Colonic mucosa (tissue), 4 donors: ENCODE measurements around the gene TIMELESS. TPM values are rescaled to one million over a fixed set of nuclear protein-coding genes. Genes with fewer than 3 reads are reported as not detected.

ENCODE experiments used
- DNase-seq: peaks from one replicate; pipeline ENCODE4 v3.0.0-alpha.2; 2020
- H3K27ac ChIP-seq: fragments of 200-600 bp; one replicate; pipeline ENCODE4 v1.8.0; 2021
- H3K27me3 ChIP-seq: fragments of 200-600 bp; one replicate; pipeline ENCODE4 v1.8.0; 2021
- H3K36me3 ChIP-seq: fragments of 200-600 bp; one replicate; pipeline ENCODE4 v1.8.0; 2021
- H3K4me1 ChIP-seq: fragments of 200-600 bp; one replicate; pipeline ENCODE4 v1.8.0; 2021; ENCODE audit warnings: mild to moderate bottlenecking
- H3K4me3 ChIP-seq: fragments of 200-600 bp; one replicate; pipeline ENCODE4 v1.8.0; 2021
- H3K9ac ChIP-seq, 2 donors: one replicate each; pipeline ENCODE4 v1.7.0; 2013; ENCODE audit warnings: control low read depth in 2 of 2, low read depth in 2 of 2, low read length in 2 of 2
- H3K9me3 ChIP-seq: fragments of 200-600 bp; one replicate; pipeline ENCODE4 v1.8.0; 2021
- intact Hi-C: fragments of 100-400 bp; cut with DNase I; formaldehyde crosslinking; loops from one replicate; pipeline ENCODE4 v1.14.1; 2022
- total RNA-seq, 2 donors: library from RNA; stranded (reverse); fragmentation: NEBNext Ultra II Directional in 1 of 2; extraction: Animal tissue kit (Norgen Biotek cat#: 25700) in 1 of 2; gene quantifications; one replicate each; pipeline ENCODE4 v1.2.1, GENCODE V29; 2021
- TF ChIP-seq, protein P1 (sequence below): fragments of 200-600 bp; IDR thresholded peaks from one replicate; pipeline ENCODE4 v1.8.0; 2022; ENCODE audit warnings: antibody characterized with exemption, mild to moderate bottlenecking
- donor health status: healthy.
- donor health status: DM: no; HTN: no; CAD: no.
- donor health status: DM: no; HTN: no; CAD: no.

TIMELESS gene
- total RNA-seq, 2 donors from 2014 or later, result 9.1 to 36.4 TPM

DNA sequence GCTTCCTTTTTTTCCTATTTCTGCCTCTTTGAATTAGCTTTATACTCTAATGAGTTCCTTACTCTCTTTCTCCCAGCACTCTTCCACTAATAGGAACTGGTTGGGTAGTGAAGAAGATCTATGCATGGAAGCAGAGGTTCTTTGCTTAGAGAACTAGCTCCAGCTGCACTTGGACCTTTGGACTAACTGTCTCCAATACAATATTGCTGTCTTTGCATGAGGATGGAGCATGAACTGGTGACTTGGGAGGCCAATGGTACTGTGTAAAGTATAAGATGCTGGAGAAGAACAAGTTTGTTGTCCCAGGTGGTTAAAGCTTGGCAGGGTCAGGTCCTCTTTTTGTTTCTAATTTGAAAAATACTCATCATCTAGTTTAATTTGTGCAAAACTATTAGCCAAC is 41.1 kb upstream of the TIMELESS start:
- TF ChIP-seq, protein P1, sequence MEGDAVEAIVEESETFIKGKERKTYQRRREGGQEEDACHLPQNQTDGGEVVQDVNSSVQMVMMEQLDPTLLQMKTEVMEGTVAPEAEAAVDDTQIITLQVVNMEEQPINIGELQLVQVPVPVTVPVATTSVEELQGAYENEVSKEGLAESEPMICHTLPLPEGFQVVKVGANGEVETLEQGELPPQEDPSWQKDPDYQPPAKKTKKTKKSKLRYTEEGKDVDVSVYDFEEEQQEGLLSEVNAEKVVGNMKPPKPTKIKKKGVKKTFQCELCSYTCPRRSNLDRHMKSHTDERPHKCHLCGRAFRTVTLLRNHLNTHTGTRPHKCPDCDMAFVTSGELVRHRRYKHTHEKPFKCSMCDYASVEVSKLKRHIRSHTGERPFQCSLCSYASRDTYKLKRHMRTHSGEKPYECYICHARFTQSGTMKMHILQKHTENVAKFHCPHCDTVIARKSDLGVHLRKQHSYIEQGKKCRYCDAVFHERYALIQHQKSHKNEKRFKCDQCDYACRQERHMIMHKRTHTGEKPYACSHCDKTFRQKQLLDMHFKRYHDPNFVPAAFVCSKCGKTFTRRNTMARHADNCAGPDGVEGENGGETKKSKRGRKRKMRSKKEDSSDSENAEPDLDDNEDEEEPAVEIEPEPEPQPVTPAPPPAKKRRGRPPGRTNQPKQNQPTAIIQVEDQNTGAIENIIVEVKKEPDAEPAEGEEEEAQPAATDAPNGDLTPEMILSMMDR, result no peak
- Histone ChIP-seq H3K36me3 (no peaks in the 10 kb centered on the region), H3K4me3 (no peak overlapping the region), H3K27ac (no peak overlapping the region), H3K4me1 (peaks cover 9% of the 10 kb centered on the region), H3K27me3 (peaks cover 5% of the 10 kb centered on the region), H3K9ac (no peak overlapping the region), H3K9me3 (no peaks in the 10 kb centered on the region)
- intact Hi-C loops, result no loop called here
- no peak for DNase-seq

DNA sequence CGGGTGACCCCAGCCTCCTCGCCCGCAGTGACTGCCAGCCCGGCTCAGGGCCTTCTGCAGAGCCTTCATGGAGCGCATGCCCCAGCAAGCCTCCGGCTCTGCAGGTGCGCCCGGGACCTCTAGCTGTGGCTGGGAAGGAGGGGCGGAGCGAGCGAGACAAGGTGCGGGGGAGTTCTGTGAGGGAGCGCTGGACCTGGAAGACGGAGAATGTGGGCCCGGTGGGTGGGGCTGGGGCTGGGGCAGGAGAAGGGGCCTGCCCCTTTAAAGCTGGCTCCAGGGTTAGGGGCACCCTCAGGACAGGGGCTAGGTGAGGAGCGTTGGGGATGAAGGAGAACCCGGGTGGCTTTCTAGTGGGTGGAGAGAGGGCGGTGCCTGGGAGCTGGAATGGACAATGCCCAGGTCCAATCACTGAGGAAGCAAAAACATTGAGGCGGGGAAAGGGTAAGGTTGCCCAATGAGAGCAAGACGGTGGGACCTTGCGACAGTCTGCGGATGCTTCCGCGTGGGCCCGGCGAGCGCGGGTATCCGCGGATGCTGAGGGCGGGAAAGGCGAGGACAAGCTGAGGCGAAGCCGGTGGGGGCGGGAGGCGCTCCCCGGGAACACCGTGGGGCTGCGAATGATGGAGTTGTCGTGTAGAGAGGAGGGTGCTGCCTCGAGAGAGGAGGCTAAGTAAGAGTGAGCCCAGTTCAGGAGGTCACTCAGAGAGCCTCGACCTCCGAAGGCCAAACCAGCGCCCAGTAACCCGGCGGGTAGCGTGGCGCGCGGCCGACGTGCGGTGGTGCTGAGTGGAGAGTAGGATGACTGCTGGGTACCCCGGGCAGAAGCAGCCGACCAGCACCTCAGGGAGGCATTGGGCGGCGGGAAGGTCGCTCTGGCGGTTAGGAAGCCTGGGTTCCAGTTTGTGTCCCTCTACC is 39.1 kb upstream of the TIMELESS start, which contains the start of gene GLS2:
GLS2 (minus strand) TSS at position 121 of the 915 bp plus-strand sequence; CDS start at position 78, 43 bp downstream.
- intact Hi-C loops, result no loop called here
- Histone ChIP-seq H3K4me1 (peaks cover 9% of the 10 kb centered on the region), H3K9ac (peak within 1 kb of the TSS; percentile 27 to 56), H3K9me3 (no peaks in the 10 kb centered on the region), H3K4me3 (peak within 1 kb of the TSS; percentile 69), H3K27ac (no peak within 1 kb of the TSS), H3K36me3 (no peaks in the 10 kb centered on the region), H3K27me3 (peaks cover 5% of the 10 kb centered on the region)
- TF ChIP-seq, protein P1, result no peak
- peak; percentile 85 for DNase-seq

DNA sequence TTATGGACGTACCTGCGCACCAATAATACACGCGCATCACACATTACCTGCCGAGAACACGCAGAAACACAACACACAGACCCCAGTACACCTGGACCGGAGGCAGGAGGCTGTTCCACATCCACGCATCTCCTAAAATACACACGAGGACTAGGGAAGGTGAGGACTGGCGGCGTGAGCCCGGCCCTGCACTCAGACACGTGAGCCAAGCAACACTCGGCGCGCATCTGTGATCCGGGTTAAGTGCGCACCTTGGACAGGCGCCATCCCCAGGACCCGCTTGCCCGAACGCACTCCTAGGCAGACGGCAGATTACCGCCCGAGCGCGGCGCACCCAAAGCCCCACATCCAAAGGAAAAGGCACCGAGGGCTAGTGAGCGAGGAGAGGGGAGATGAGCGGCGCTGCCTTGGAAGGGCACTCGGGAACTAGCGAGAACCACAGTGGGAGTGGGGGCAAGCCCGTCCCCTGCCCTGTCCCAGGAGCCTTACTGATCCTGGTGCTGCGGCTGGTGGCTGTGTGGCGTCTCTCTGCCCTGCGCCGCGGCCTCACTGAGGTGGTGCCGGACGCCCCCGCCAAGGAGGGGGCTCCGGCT is 38.3 kb upstream of the TIMELESS start:
- Histone ChIP-seq H3K4me1 (peaks cover 9% of the 10 kb centered on the region), H3K27me3 (peaks cover 5% of the 10 kb centered on the region), H3K36me3 (no peaks in the 10 kb centered on the region), H3K9me3 (no peaks in the 10 kb centered on the region), H3K27ac (no peak overlapping the region), H3K9ac (peak overlapping the region; percentile 27 to 56), H3K4me3 (peak overlapping the region; percentile 69)
- TF ChIP-seq, protein P1, result no peak
- peak; percentile 44 for DNase-seq
- intact Hi-C loops, result no loop called here

DNA sequence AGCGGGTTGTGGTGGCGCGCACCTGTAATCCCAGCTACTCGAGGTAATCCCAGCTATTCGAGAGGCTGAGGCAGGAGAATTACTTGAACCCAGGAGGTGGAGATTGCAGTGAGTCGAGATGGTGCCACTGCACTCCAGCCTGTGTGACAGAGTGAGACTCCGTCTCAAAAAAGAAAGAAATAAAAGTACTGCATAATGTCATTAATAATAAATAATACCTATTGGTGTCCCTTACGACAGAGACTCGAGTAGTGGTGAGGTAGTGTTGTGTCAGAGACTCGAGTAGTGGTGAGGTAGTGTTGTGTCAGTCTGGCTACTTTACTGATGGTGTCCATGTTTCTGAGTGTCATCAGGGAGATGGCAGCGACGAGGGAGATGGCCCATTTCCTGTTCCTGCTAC is 37.5 kb upstream of the TIMELESS start:
- intact Hi-C loops, result no loop called here
- H3K4me1 ChIP-seq, result peaks cover 9% of the 10 kb centered on the region
- H3K9me3 ChIP-seq, result no peaks in the 10 kb centered on the region
- no peaks in the 10 kb centered on the region for H3K36me3 ChIP-seq
- TF ChIP-seq, protein P1, result no peak
- no peak overlapping the region for H3K9ac ChIP-seq
- H3K4me3 ChIP-seq, result no peak overlapping the region
- peaks cover 5% of the 10 kb centered on the region for H3K27me3 ChIP-seq
- no peak for DNase-seq
- no peak overlapping the region for H3K27ac ChIP-seq

DNA sequence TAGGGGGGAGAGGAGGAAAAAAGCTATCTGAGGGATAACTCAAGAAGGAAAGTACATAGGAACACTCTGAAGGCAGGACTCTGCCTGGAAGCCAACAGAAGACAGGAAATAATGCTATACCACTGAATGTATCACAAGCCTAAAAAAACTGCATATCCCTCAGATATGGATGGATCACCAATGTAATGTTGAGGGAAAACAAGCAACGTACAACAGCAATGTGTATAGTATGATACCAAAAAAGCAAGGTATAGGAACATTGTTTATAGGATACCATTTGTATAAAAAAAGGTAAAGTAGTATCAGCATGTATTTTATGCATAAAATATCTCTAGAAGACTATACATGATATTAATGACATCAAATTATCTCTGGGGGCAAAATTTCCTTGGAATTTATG is 35.3 kb upstream of the TIMELESS start:
- Histone ChIP-seq H3K4me1 (peaks cover 9% of the 10 kb centered on the region), H3K9ac (no peak overlapping the region), H3K27ac (no peak overlapping the region), H3K4me3 (no peak overlapping the region), H3K9me3 (no peaks in the 10 kb centered on the region), H3K27me3 (no peaks in the 10 kb centered on the region), H3K36me3 (no peaks in the 10 kb centered on the region)
- intact Hi-C loops, result no loop called here
- DNase-seq, result no peak
- TF ChIP-seq, protein P1, result no peak
